HG02938 (cell line): Measurements from ENCODE around the gene PRKAG2.
"Not testable (repeated sequence)": the region's sequence is repeated elsewhere in the genome, so short reads cannot be mapped to it uniquely, and the experiment has no call there.

Experiments used
- ATAC-seq: cut with Tn5 transposase; IDR thresholded peaks from one replicate; pipeline ENCODE4 v1.9.1; 2021; ENCODE audit warnings: mild to moderate bottlenecking, moderate library complexity; ENCODE audit not compliant: unreplicated experiment

Gene PRKAG2

DNA sequence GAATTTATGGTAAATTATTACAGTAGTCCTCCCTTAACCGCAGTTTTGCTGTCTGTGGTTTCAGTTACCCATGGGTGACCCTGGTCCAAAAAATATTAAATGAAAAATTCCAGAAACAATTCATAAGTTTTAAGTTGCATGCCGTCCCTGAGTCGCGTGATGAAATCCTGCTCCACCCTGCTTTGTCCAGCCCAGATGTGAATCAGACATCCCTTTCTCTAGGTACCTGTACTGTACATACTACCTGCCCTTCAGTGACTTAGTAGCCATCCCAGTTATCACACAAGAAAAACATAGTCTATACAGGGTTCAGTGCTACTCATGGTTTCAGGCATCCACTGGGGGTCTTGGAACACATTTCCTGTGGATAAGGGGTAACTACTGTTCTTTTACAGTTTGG lies 336.8 kb downstream of the PRKAG2 start:
- no peak for ATAC-seq

- peak; percentile 93 for ATAC-seq
Observed at GRCh38 chr7:151539088-151539671, 337.7 kb downstream of the PRKAG2 start.

- ATAC-seq = no peak
Observed at GRCh38 chr7:151537818-151538561, 338.9 kb downstream of the PRKAG2 start.

- not testable (repeated sequence) for ATAC-seq
Observed at GRCh38 chr7:151536178-151536577, 340.7 kb downstream of the PRKAG2 start.

DNA sequence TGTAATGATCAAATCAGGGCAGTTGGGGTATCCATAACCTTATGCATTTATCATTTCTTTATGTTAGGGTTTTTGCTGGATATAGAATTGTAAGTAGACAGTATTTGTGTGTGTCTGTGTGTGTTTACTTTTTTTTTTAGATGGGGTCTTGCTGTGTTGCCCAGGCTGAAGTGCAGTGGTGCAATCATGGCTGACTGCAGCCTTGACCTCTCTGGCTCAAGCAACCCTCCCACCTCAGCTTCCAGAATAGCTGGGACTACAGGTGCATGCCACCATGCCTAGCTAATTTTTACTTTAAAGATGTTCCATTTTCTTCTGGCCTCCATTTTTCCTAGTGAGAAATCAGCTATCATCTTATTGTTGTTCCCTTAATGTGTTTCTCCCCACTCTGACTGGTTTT lies 347.1 kb downstream of the PRKAG2 start:
- ATAC-seq = no peak

DNA sequence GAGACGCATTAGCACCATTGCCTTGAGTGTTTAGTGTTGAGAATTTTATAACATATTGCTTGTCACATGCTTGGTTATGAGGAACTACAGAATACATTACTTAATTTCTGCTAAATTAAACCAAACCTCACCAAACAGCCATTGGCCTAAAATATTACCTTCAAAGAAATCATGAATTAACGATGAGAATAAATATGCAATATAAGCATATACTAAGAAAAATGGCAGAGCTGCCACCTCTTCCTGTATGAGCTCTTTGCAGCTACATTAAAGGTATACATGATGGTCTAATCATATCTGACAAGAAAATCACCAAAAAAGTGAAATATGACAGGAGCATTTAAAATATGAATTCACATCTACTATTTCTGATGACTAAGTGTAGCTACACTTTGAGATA lies 352.1 kb downstream of the PRKAG2 start:
- ATAC-seq = no peak

DNA sequence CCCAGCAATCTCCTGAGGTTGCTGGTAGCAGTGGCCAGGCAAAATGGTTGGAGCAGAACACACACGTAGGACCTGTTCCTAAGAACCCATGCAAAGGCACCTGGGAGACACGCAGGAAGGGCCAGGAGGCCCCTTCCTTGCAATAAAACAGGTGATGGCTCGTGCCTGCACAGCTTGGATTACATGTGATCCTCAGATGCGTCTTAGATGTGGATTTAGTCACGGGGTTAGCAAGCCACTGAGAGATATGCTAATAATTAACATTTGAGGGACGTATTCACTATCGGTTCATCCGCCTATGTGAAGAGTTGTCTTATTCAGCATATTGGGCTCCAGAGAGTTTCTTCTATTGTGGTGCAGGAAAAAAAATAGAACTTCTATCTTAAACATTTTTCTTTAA lies 352.6 kb downstream of the PRKAG2 start:
- ATAC-seq = no peak

DNA sequence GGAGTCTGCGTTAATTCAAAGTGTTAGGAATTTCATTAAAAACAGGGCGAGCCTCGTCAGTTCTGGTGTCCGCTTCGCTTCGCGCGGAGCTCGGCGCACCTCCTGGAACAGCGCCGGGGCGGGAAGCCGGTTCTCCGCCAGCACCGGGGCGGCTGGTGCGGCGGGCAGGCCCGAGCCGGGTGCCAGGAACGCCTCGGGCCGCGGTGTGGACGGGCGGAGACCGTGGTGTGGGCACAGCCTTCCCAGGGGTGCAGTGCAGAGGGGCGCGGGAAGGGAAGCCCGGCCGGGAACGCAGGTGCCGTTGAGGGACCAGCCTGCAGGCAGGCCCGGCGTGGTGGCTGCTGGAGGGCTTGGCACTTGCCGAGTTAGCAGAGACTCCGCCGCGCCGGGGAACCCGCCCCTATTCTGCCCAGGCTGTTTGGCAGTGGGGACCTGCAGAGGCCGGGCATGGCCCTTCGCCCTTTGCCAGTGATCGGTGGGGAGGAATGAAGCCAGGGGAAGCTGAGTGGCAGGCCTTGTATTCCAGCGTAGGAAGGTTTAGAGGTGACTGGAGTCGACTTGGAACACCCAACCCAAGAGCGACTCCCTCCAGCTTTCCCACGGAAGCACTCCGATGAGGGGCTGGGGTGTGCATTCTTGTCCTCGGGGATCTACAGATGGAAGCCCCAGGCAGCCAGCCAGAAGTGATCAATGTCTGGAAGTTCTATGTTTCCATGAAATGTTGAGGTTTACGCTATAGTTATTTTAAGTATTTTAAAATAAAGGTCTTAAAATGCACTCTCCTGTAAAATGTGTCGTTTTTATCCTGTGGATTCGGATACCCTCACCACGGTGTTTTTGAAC lies 356.3 kb downstream of the PRKAG2 start:
- ATAC-seq = no peak

- peak; percentile 83 for ATAC-seq
Observed at GRCh38 chr7:151519765-151520418, 357.0 kb downstream of the PRKAG2 start, which contains the start of gene RHEB. TSS of gene RHEB (minus strand) at chr7:151519895. CDS start at chr7:151519511, 384 bp downstream.

GRCh38 chr7:151518947-151519764 lies 357.8 kb downstream of the PRKAG2 start:
- ATAC-seq = peak; percentile 48

GRCh38 chr7:151518105-151518946 lies 358.6 kb downstream of the PRKAG2 start:
- ATAC-seq = no peak

GRCh38 chr7:151517601-151518104 lies 359.3 kb downstream of the PRKAG2 start:
- no peak for ATAC-seq

DNA sequence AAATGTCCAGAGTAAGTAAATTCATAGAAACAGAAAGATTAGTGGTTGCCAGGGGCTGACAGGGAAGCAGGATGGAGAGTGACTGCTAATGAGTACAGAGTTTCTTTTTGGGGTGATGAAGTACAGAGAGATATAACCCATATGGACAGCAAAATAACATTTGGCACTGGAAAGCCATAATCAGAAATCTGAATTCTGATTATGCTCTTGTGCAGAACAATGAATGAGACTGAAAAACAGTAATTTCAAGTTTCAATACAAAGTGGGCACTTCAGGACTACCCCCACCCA lies 361.7 kb downstream of the PRKAG2 start:
- no peak for ATAC-seq

- ATAC-seq = no peak
Observed at GRCh38 chr7:151514461-151515275, 362.2 kb downstream of the PRKAG2 start.

DNA sequence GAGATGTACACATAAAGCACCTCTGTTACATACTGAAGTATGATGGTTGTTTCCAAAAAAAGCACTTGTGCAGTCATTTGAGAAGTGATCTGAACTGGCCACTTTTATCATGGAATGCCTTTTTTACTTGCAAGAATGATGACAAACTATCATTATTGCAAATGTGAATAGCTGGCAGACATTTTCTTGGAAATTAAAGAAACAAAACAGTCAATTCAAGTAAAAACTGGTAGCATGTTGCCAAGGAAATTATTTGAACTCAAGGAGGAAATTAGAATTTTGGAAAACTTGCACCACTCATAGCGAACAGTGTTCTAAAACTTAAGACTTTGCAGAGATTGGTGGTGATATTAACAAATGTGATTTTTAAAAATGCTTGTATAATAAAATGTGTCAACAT lies 363.8 kb downstream of the PRKAG2 start:
- no peak for ATAC-seq

DNA sequence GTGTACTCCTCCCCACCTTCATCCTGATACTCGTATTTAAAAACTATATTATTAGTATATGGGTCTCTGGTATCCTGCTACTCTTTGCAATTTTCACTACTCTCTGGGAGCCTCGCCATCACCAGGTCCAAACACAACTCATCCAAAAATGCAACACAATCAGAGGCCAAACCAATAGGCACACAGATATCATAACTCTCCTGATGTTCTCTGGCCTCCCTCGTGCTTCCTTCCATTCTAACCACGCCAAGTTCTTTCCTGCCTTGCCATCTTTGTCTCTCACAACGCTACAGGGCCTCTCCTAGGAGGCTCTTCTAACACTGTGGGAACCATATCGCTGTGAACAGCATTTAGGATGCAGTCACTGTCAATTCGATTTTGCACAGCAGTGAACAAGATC lies 364.6 kb downstream of the PRKAG2 start:
- no peak for ATAC-seq

DNA sequence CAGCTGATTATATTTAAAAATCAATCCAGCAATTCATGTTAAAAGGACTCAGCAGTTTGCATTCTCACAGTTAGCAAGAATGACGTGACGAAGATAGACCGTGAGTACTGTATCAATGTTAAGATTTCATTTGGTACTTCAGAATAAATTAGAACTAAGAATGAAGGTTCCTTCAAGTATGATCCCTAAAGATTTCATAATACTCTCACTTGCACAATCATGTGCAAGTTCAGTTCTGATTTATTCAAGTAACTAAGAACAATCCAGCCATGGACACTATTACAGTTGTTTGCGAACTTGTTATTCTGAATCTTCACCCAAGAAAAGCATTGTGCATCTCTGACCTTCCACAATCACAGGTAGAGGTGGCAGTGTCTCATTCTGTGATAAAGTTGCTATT lies 365.0 kb downstream of the PRKAG2 start:
- ATAC-seq = no peak

DNA sequence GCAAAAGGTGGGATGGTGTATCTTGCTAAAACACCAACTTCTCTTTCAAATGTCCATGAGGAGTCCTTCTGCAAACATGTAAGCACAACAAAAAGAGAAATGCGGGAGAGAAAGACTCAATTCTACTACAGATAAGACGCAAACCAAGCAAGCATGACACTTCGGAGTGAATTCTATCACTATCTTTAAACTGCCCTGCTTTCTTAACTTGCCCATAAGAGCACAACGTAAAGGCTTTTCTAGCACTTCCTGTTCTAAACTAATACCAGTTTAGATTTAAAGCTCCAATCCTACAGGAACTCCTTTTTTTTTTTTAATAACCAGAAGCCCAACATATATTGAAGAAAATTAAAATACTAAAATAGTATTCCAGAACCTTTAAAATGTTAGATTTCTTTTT lies 365.6 kb downstream of the PRKAG2 start:
- no peak for ATAC-seq
